ENCODE measurements around the gene NAPA.

The NAPA gene

DNA sequence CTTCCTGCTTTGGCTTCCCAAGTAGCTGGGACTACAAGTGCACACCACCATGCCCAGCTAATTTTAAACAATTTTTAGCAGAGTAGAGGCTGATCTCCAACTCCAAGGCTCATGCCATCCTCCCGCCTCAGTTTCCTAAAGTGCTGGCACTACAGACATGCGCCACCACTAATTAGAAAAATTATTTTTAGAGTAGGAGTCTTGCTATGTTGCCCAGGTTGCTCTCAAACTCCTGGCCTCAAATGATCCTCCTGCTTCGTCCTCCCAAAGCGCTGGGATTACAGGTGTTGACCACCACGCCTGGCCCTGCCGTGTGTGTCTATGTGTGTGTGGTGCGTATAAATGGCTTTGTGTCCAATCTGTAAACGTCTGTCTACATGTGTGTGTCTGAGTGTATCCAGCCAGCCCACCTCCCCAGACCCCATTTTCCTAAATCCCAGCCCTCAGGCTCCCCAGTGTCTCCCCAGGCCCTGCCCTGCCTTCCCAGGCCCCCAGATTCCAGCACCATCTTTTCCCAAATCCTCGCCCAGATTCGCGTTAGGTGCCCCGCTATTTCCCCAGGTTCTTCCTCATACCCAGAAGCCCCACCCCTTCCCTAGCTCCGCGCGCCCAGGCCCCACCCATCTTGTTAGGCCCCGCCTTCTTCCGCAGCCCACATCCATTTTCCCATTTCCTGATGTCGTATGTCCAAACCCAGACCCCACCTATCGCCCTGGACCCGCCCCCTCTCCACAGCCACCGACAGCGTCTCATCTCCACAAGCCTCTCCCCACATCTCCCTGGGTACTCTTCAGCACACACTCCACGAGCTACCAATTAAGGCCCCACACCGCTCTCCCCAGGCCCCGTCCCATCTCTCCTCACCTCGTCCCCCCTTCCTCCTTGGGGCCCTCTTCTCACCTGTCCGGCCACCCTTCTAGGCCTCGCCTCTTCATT is 68.1 kb downstream of the NAPA start:
- no peak overlapping the region for H3K4me3 ChIP-seq (ENCODE audit: low read depth, low read length)
- TF ChIP-seq, protein P1, sequence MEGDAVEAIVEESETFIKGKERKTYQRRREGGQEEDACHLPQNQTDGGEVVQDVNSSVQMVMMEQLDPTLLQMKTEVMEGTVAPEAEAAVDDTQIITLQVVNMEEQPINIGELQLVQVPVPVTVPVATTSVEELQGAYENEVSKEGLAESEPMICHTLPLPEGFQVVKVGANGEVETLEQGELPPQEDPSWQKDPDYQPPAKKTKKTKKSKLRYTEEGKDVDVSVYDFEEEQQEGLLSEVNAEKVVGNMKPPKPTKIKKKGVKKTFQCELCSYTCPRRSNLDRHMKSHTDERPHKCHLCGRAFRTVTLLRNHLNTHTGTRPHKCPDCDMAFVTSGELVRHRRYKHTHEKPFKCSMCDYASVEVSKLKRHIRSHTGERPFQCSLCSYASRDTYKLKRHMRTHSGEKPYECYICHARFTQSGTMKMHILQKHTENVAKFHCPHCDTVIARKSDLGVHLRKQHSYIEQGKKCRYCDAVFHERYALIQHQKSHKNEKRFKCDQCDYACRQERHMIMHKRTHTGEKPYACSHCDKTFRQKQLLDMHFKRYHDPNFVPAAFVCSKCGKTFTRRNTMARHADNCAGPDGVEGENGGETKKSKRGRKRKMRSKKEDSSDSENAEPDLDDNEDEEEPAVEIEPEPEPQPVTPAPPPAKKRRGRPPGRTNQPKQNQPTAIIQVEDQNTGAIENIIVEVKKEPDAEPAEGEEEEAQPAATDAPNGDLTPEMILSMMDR (IDR thresholded peaks at IDR 0.05; ENCODE audit: borderline replicate concordance, insufficient read depth, low read depth, low read length): no peak

DNA sequence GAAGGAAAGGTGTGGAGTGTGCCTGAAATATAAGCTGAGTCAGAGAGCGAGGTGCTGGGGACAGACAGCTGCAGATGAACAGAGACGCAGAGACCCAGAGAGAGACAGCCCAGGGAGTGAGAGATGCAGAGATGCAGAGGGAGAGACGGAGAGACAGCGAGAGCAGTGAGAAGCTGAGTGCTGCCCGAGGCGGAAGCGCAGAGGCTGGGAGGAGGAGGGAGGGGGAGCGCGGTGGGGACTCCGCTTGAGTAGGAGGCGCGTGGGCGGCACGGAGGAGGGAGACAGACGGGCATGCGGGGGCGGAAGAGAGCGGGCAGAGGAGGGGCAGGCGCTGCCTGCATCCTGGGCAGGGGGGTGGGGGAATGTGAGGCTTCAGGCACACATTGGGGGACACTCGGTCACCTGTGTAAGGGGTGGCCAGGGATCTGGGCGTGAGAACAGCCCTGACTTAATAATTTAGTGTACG is 68.9 kb downstream of the NAPA start:
- TF ChIP-seq, protein P1 (IDR thresholded peaks at IDR 0.05; ENCODE audit: borderline replicate concordance, insufficient read depth, low read depth, low read length): no peak
- no peak overlapping the region for H3K4me3 ChIP-seq (ENCODE audit: low read depth, low read length)

DNA sequence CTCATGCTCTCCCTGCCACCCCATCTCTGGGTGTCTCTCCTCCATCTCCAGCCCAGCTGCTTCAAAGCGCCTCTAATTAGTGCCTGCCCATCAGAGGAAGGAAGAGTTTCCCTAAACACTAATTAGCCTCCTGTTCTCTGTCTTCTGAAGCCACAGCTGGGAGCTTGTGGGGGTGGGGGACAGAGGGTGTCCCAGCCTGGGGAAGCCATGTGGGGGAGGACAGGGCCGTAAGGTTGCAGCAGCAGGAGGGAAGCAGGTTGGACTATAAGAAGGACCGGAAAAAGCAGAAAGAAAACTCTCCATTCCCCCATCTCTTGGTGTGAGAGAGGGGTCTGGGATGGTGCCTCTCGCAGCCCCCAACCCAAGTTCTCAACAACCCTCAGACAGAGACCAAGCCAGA is 69.3 kb downstream of the NAPA start:
- no peak overlapping the region for H3K4me3 ChIP-seq (ENCODE audit: low read depth, low read length)

GRCh38 chr19:47444388-47444821 is 70.5 kb downstream of the NAPA start:
- TF ChIP-seq, protein P1 (IDR thresholded peaks at IDR 0.05; ENCODE audit: borderline replicate concordance, insufficient read depth, low read depth, low read length): no peak
- no peak overlapping the region for H3K4me3 ChIP-seq (ENCODE audit: low read depth, low read length)

More for the DNA sequence above, 69.3 kb downstream of the NAPA start:
- TF ChIP-seq, protein P1 (IDR thresholded peaks at IDR 0.05; ENCODE audit: borderline replicate concordance, insufficient read depth, low read depth, low read length): no peak

GRCh38 chr19:47443331-47443730 is 71.5 kb downstream of the NAPA start:
- no peak overlapping the region for H3K4me3 ChIP-seq (ENCODE audit: low read depth, low read length)

DNA sequence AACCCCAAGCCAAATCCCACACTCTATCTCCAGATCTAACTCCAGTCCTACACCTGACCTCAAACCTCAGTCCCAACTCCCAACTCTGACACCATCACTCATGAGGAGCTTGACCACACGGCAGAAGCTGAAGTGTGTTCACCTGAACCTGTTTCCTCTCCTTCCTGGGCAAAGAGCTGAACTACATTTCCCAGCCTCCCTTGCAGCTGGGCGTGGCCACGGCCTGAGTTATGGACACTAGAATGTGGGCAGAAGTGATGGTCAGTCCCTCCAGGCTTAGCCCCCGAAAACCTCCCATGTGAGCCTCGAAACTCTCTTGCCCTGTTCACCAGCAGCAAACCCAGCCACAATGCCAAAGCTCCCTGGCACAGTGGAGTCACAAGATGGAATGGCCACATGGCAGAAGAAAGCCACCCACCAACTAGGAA is 76.1 kb downstream of the NAPA start:
- TF ChIP-seq, protein P1 (IDR thresholded peaks at IDR 0.05; ENCODE audit: borderline replicate concordance, insufficient read depth, low read depth, low read length): no peak
- H3K4me3 ChIP-seq (ENCODE audit: low read depth, low read length): no peak overlapping the region

More at GRCh38 chr19:47443331-47443730, 71.5 kb downstream of the NAPA start:
- TF ChIP-seq, protein P1 (IDR thresholded peaks at IDR 0.05; ENCODE audit: borderline replicate concordance, insufficient read depth, low read depth, low read length): no peak
